Testis (tissue), 3 donors: ENCODE measurements around the gene UBTD2. TPM values are rescaled to one million over a fixed set of nuclear protein-coding genes. Genes with fewer than 3 reads are reported as not detected.

Experiments used
- DNase-seq: peaks from one replicate; pipeline ENCODE4 v3.0.0-alpha.2; 2019
- H3K27ac ChIP-seq, 2 donors: fragments of 200-600 bp; sonication (generic); one replicate each; pipeline ENCODE4 v1.5.1; 2019
- H3K27me3 ChIP-seq: fragments of 200-600 bp; sonication (generic); one replicate; pipeline ENCODE4 v1.5.1; 2019
- H3K36me3 ChIP-seq: fragments of 200-600 bp; sonication (generic); one replicate; pipeline ENCODE4 v1.5.1; 2017; ENCODE audit warnings: low read depth; ENCODE audit errors: missing control alignments
- H3K4me1 ChIP-seq: fragments of 200-600 bp; sonication (generic); one replicate; pipeline ENCODE4 v1.5.1; 2019
- H3K4me3 ChIP-seq, 2 donors: fragments of 200-600 bp; sonication (generic); one replicate each; pipeline ENCODE4 v1.5.1; 2017 to 2019
- H3K9me3 ChIP-seq: fragments of 200-600 bp; sonication (generic); one replicate; pipeline ENCODE4 v1.5.1; 2017
- POLR2A ChIP-seq: fragments of 450-650 bp; IDR thresholded peaks from one replicate; pipeline ENCODE4 v1.6.1; 2017; ENCODE audit warnings: antibody characterized with exemption, mild to moderate bottlenecking, moderate library complexity
- WGBS, 2 donors: methylation state at CpG; one replicate each; pipeline ENCODE4 v1.1.5; 2018; 5-methylcytosine and 5-hydroxymethylcytosine counted together
- intact Hi-C: fragments of 100-400 bp; cut with DNase I; formaldehyde crosslinking; loops from one replicate; pipeline ENCODE4 v1.15.1; 2023; ENCODE audit warnings: low total_unique reads
- polyA plus RNA-seq: library from polyadenylated mRNA; stranded (reverse); fragments of 350-450 nt; fragmentation: Illumina TruSeq; extraction: RNeasy Lipid Tissue Mini Kit (QIAGEN cat#74804); gene quantifications from one replicate; pipeline ENCODE4 v1.2.3, GENCODE V29; 2014; ENCODE audit warnings: low read depth, low replicate concordance; ENCODE audit not compliant: insufficient read depth
- total RNA-seq, 2 donors: library from RNA; depleted of rRNA; stranded (reverse); fragments of >200 nt; gene quantifications; one replicate each; pipeline ENCODE4 v1.2.3, GENCODE V29; 2016
- TF ChIP-seq, protein P1 (sequence below), 3 experiments: fragments of 450-650 bp in 2 of 3; fragments of 200-600 bp in 1 of 3; sonication (generic) in 1 of 3; IDR thresholded peaks; one replicate each; pipeline ENCODE4 v1.5.1; 2016 to 2019; ENCODE audit warnings: antibody characterized with exemption in 3 of 3, mild to moderate bottlenecking in 2 of 3, moderate library complexity in 1 of 3

UBTD2 gene
- total and polyA plus RNA-seq, 3 donors from 2014 or later, result 41.2 to 53.9 (median 51.8) TPM

DNA sequence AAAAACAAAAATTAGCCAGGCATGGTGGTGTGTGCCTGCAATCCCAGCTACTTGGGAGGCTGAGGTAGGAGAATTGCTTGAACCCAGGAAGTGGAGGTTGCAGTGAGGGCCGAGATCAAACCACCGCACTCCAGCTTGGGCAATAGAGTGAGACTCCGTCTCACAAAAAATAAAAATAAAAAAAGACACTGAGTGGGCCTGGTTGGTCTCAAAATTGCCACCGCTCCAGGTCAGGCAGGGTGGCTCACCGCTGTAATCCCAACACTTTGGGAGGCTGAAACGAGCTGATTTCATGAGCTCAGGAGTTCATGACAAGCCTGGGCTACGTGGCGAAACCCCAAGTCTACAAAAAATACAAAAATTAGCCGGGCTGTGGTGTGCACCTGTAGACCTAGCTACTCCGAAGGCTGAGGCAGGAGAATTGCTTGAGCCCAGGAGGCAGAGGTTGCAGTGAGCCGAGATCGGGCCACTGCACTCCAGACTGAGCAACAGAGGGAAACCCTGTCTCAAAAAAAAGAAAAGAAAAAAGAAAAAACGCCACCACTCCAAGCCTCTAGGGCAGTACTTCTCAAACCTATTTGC lies 97.4 kb downstream of the UBTD2 start:
- Histone ChIP-seq H3K27ac (peak overlapping the region; percentile 45 to 56), H3K4me1 (peaks cover 19% of the 10 kb centered on the region), H3K4me3 (peak overlapping the region in 1 of 2 donors; percentile 87), H3K9me3 (no peaks in the 10 kb centered on the region), H3K27me3 (no peaks in the 10 kb centered on the region), H3K36me3 (no peaks in the 10 kb centered on the region)
- TF ChIP-seq, protein P1, sequence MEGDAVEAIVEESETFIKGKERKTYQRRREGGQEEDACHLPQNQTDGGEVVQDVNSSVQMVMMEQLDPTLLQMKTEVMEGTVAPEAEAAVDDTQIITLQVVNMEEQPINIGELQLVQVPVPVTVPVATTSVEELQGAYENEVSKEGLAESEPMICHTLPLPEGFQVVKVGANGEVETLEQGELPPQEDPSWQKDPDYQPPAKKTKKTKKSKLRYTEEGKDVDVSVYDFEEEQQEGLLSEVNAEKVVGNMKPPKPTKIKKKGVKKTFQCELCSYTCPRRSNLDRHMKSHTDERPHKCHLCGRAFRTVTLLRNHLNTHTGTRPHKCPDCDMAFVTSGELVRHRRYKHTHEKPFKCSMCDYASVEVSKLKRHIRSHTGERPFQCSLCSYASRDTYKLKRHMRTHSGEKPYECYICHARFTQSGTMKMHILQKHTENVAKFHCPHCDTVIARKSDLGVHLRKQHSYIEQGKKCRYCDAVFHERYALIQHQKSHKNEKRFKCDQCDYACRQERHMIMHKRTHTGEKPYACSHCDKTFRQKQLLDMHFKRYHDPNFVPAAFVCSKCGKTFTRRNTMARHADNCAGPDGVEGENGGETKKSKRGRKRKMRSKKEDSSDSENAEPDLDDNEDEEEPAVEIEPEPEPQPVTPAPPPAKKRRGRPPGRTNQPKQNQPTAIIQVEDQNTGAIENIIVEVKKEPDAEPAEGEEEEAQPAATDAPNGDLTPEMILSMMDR (IDR thresholded peaks at IDR 0.05), result no peak
- TF ChIP-seq POLR2A, result no peak
- WGBS, 2 donors, result 56 to 60% methylated on average over 12 to 13 of the region's 13 CpGs
- intact Hi-C loops, result loop anchor here (5.0 kb wide), 1 partner anchor 79 kb away; no protein-coding TSS in a partner anchor
- no peak for DNase-seq

- Histone ChIP-seq H3K27ac (peak overlapping the region; percentile 45 to 56), H3K36me3 (no peaks in the 10 kb centered on the region), H3K27me3 (no peaks in the 10 kb centered on the region), H3K4me1 (peaks cover 19% of the 10 kb centered on the region), H3K9me3 (no peaks in the 10 kb centered on the region), H3K4me3 (peak overlapping the region in 1 of 2 donors; percentile 87)
- intact Hi-C loops, result loop anchor here (5.0 kb wide), 1 partner anchor 78 kb away; no protein-coding TSS in a partner anchor
- 71 to 73% methylated on average over 10 of the region's 10 CpGs for WGBS, 2 donors
- DNase-seq, result no peak
- TF ChIP-seq, protein P1 (IDR thresholded peaks at IDR 0.05), result no peak
- no peak for TF ChIP-seq POLR2A
These were observed 98.5 kb downstream of the UBTD2 start for GRCh38 chr5:172185096-172185461.

GRCh38 chr5:172183881-172184280 lies 99.7 kb downstream of the UBTD2 start:
- DNase-seq, result no peak
- no peaks in the 10 kb centered on the region for H3K36me3 ChIP-seq
- WGBS, 2 donors, result 72 to 74% methylated on average over 4 of the region's 4 CpGs
- no peaks in the 10 kb centered on the region for H3K9me3 ChIP-seq
- peaks cover 28% of the 10 kb centered on the region for H3K4me1 ChIP-seq
- H3K27ac ChIP-seq, result peak overlapping the region; percentile 39 to 56
- H3K4me3 ChIP-seq, result no peak overlapping the region
- TF ChIP-seq, protein P1 (IDR thresholded peaks at IDR 0.05), result no peak
- TF ChIP-seq POLR2A, result no peak
- intact Hi-C loops, result no loop called here
- H3K27me3 ChIP-seq, result no peaks in the 10 kb centered on the region

- Histone ChIP-seq H3K4me3 (no peak overlapping the region), H3K27ac (no peak overlapping the region), H3K27me3 (no peaks in the 10 kb centered on the region), H3K9me3 (no peaks in the 10 kb centered on the region), H3K4me1 (peaks cover 29% of the 10 kb centered on the region), H3K36me3 (no peaks in the 10 kb centered on the region)
- TF ChIP-seq, protein P1 (IDR thresholded peaks at IDR 0.05), result no peak
- intact Hi-C loops, result no loop called here
- no peak for DNase-seq
- 76 to 83% methylated on average over 6 of the region's 6 CpGs for WGBS, 2 donors
These were observed 101.3 kb downstream of the UBTD2 start for GRCh38 chr5:172182291-172182690.

GRCh38 chr5:172180936-172181335 lies 102.6 kb downstream of the UBTD2 start:
- TF ChIP-seq, protein P1 (IDR thresholded peaks at IDR 0.05), result no peak
- no peak for TF ChIP-seq POLR2A
- peaks cover 29% of the 10 kb centered on the region for H3K4me1 ChIP-seq
- 84 to 87% methylated on average over 9 of the region's 9 CpGs for WGBS, 2 donors
- H3K9me3 ChIP-seq, result no peaks in the 10 kb centered on the region
- H3K4me3 ChIP-seq, result no peak overlapping the region
- no peak overlapping the region for H3K27ac ChIP-seq
- intact Hi-C loops, result no loop called here
- no peak for DNase-seq
- H3K27me3 ChIP-seq, result no peaks in the 10 kb centered on the region
- H3K36me3 ChIP-seq, result no peaks in the 10 kb centered on the region
